Panc1 (cell line): ENCODE measurements around the gene HAGH. TPM values are rescaled to one million over a fixed set of nuclear protein-coding genes. Genes with fewer than 3 reads are reported as not detected.

Source experiments
- ATAC-seq: fragments of 200-7000 bp; cut with Tn5 transposase; 2 replicates; pipeline ENCODE4 v1.9.1; 2020; ENCODE audit warnings: mild to moderate bottlenecking, moderate library complexity
- BruUV-seq: library from RNA; stranded (reverse); fragments of 400-500 nt; replicated peaks from 2 replicates; lab custom pipeline; 2021; lab: Mats Ljungman, UMichigan
- CTCF ChIA-PET: fragments of 300-600 bp; sonication (Branson Sonifier 250); formaldehyde crosslinking; loops from one replicate; lab custom pipeline; 2022; ENCODE audit warnings: antibody characterized with exemption; lab: Charles Lee
- POLR2A ChIA-PET: fragments of 300-600 bp; sonication (Branson Sonifier 250); formaldehyde crosslinking; loops from one replicate; lab custom pipeline; 2022; ENCODE audit warnings: antibody characterized with exemption; lab: Charles Lee
- DNase-seq: peaks from one replicate; pipeline ENCODE4 v3.0.0-alpha.2; 2010; ENCODE audit warnings: low read depth, low spot score
- H3K27ac ChIP-seq: 2 replicates; pipeline ENCODE4 v1.5.1; 2011; ENCODE audit warnings: mild to moderate bottlenecking, low read length, inconsistent platforms
- H3K27me3 ChIP-seq: fragments of 200-500 bp; sonication (Bioruptor generic); 2 replicates; pipeline ENCODE4 v1.6.0; 2014; ENCODE audit warnings: low read length, inconsistent platforms; ENCODE audit not compliant: control insufficient read depth, insufficient read depth
- H3K36me3 ChIP-seq: fragments of 200-500 bp; sonication (Bioruptor generic); 2 replicates; pipeline ENCODE4 v1.5.1; 2014; ENCODE audit warnings: inconsistent platforms, mild to moderate bottlenecking, low read length, moderate library complexity; ENCODE audit not compliant: control insufficient read depth, insufficient read depth
- H3K4me1 ChIP-seq: 2 replicates; pipeline ENCODE4 v1.5.1; 2011; ENCODE audit warnings: inconsistent platforms, mild to moderate bottlenecking, low read length, moderate library complexity; ENCODE audit not compliant: control insufficient read depth, insufficient read depth
- H3K4me3 ChIP-seq, 2 experiments: 2 replicates each; pipeline ENCODE4 v1.5.1; 2011 to 2012; ENCODE audit warnings: low read depth in 2 of 2, low read length in 2 of 2, mild to moderate bottlenecking in 2 of 2, inconsistent platforms in 1 of 2, moderate library complexity in 1 of 2
- H3K9me3 ChIP-seq: fragments of 200-500 bp; sonication (Bioruptor generic); 2 replicates; pipeline ENCODE4 v1.5.1; 2014; ENCODE audit warnings: low read depth, mild to moderate bottlenecking, inconsistent platforms, low read length, moderate library complexity; ENCODE audit not compliant: control insufficient read depth, insufficient read depth
- CTCF ChIP-seq: fragments of 450-650 bp; IDR thresholded peaks from 2 replicates; pipeline ENCODE4 v1.5.1; 2017; ENCODE audit warnings: mild to moderate bottlenecking
- POLR2AphosphoS5 ChIP-seq: IDR thresholded peaks from 2 replicates; pipeline ENCODE4 v1.6.1; 2012; ENCODE audit warnings: mild to moderate bottlenecking, low read depth, low read length, moderate library complexity
- REST ChIP-seq, 2 experiments: IDR thresholded peaks; 2 replicates each; pipeline ENCODE4 v1.6.1; 2011 to 2012; ENCODE audit warnings: low read depth in 2 of 2, control low read depth in 1 of 2, low read length in 1 of 2, mild to moderate bottlenecking in 1 of 2, moderate library complexity in 1 of 2; ENCODE audit not compliant: insufficient read depth in 1 of 2
- SIN3A ChIP-seq: IDR thresholded peaks from 2 replicates; pipeline ENCODE4 v1.6.1; 2012; ENCODE audit warnings: low read depth, mild to moderate bottlenecking, low read length, moderate library complexity, borderline replicate concordance; ENCODE audit not compliant: insufficient read depth
- TCF7L2 ChIP-seq: IDR thresholded peaks from 2 replicates; pipeline ENCODE4 v1.6.1; 2011; ENCODE audit warnings: mild to moderate bottlenecking, low read depth, low read length, inconsistent platforms
- in situ Hi-C: cut with HindIII; loops from 2 replicates; pipeline ENCODE4 v1.10.0; 2016; ENCODE audit warnings: low sequenced_read_pairs, low pct_unique_long_range_greater_than_20kb
- intact Hi-C: fragments of 100-400 bp; cut with micrococcal nuclease; formaldehyde crosslinking; loops from one replicate; pipeline ENCODE4 v1.10.0; 2022; ENCODE audit not compliant: unreplicated experiment
- total RNA-seq: library from RNA; stranded (reverse); gene quantifications from one replicate; pipeline ENCODE4 v1.2.1, GENCODE V29; 2021; ENCODE audit not compliant: unreplicated experiment

HAGH gene
- total RNA-seq, 1 experiment from 2014 or later: 58.9 TPM

GRCh38 chr16:1788708-1789100 lies 37.9 kb downstream of the HAGH start:
- BruUV-seq: no TSS peak

GRCh38 chr16:1788095-1788707 lies 38.4 kb downstream of the HAGH start:
- no peaks in the 10 kb centered on the region for H3K27me3 ChIP-seq
- DNase-seq: no peak
- in situ Hi-C loops: no loop called here
- no peaks in the 10 kb centered on the region for H3K9me3 ChIP-seq
- H3K4me3 ChIP-seq: no peak overlapping the region
- ChIA-PET POLR2A (no interaction called here), CTCF (interaction anchor here (0.6 kb wide), 1 partner anchor 104 kb away, joined by 7 read pairs; no protein-coding TSS in a partner anchor)
- no peak overlapping the region for H3K27ac ChIP-seq
- ATAC-seq: no peak
- TF ChIP-seq CTCF (no peak), POLR2AphosphoS5 (no peak), REST (IDR thresholded peaks at IDR 0.05; ENCODE audit: insufficient read depth in 1 of 2, low read depth in 2 of 2, low read length in 1 of 2) (no peak), SIN3A (no peak), TCF7L2 (no peak)
- 0 out of 2 replicates have a peak, but pooled peaks cover under 1% of the 10 kb centered on the region for H3K4me1 ChIP-seq
- intact Hi-C loops: no loop called here
- peaks cover 2% of the 10 kb centered on the region; the same call in 1 of the 2 replicates for H3K36me3 ChIP-seq
- no TSS peak for BruUV-seq

More at GRCh38 chr16:1788708-1789100, 37.9 kb downstream of the HAGH start:
- no peak for TF ChIP-seq CTCF
- TF ChIP-seq SIN3A: no peak
- no peak for TF ChIP-seq REST (IDR thresholded peaks at IDR 0.05; ENCODE audit: insufficient read depth in 1 of 2, low read depth in 2 of 2, low read length in 1 of 2)
- no peak for TF ChIP-seq POLR2AphosphoS5
- TF ChIP-seq TCF7L2: no peak
- no peaks in the 10 kb centered on the region for H3K9me3 ChIP-seq
- 0 out of 2 replicates have a peak, but pooled peaks cover 3% of the 10 kb centered on the region for H3K4me1 ChIP-seq
- H3K4me3 ChIP-seq: no peak overlapping the region
- no peaks in the 10 kb centered on the region for H3K27me3 ChIP-seq
- ChIA-PET CTCF (no interaction called here), POLR2A (no interaction called here)
- in situ Hi-C loops: no loop called here
- DNase-seq (no peak), ATAC-seq (0 out of 2 replicates have a peak, but pooled peaks have one; percentile 11)
- intact Hi-C loops: no loop called here
- H3K27ac ChIP-seq: no peak overlapping the region
- H3K36me3 ChIP-seq: no peaks in the 10 kb centered on the region
